ENCODE measurements around the gene SLC22A17.

DNA sequence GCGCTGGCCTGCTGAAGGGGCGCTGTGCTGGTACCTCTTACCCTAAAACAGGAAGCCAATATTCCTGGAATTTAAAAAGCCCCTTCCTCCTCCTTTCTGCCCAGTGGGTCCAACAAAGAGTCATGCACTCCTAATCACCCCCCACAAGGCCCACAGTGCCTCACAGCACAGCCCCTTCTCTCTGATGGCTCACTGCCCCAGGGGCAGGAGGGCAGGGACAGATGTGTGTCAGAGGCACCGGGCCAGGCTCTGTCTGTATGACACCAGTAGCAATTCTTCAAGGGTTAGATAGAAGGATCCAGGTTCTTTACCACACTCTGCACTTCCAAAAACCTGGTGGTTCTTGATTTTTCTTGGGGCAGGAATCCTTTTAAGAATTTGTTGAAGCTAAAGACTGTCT, 46.4 kb upstream of the SLC22A17 start:
- TF ChIP-seq, protein P1, sequence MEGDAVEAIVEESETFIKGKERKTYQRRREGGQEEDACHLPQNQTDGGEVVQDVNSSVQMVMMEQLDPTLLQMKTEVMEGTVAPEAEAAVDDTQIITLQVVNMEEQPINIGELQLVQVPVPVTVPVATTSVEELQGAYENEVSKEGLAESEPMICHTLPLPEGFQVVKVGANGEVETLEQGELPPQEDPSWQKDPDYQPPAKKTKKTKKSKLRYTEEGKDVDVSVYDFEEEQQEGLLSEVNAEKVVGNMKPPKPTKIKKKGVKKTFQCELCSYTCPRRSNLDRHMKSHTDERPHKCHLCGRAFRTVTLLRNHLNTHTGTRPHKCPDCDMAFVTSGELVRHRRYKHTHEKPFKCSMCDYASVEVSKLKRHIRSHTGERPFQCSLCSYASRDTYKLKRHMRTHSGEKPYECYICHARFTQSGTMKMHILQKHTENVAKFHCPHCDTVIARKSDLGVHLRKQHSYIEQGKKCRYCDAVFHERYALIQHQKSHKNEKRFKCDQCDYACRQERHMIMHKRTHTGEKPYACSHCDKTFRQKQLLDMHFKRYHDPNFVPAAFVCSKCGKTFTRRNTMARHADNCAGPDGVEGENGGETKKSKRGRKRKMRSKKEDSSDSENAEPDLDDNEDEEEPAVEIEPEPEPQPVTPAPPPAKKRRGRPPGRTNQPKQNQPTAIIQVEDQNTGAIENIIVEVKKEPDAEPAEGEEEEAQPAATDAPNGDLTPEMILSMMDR (IDR thresholded peaks at IDR 0.05) = no peak
- no peak for TF ChIP-seq POLR2A (IDR thresholded peaks at IDR 0.05)

Data from lower leg skin (tissue), 3 donors.